HuH-7 (cell line): ENCODE results near the gene MRPL23.

Experiments
- DNase-seq: peaks from one replicate; pipeline ENCODE4 v3.0.0; 2011; ENCODE audit warnings: low spot score

Gene MRPL23

GRCh38 chr11:1958367-1958766 is 11.2 kb downstream of the MRPL23 start:
- no peak for DNase-seq

GRCh38 chr11:1959786-1960185 is 12.7 kb downstream of the MRPL23 start:
- DNase-seq: no peak

- DNase-seq: no peak
Observed at GRCh38 chr11:1963864-1964263, 16.7 kb downstream of the MRPL23 start.

GRCh38 chr11:1964348-1964747 is 17.2 kb downstream of the MRPL23 start:
- DNase-seq: no peak

GRCh38 chr11:1964955-1965354 is 17.8 kb downstream of the MRPL23 start:
- no peak for DNase-seq

- DNase-seq: no peak
Observed at GRCh38 chr11:1966531-1966930, 19.4 kb downstream of the MRPL23 start.

GRCh38 chr11:1967641-1968225 is 20.6 kb downstream of the MRPL23 start:
- no peak for DNase-seq

GRCh38 chr11:1968454-1969002 is 21.4 kb downstream of the MRPL23 start:
- DNase-seq: no peak

GRCh38 chr11:1969035-1969434 is 21.9 kb downstream of the MRPL23 start:
- DNase-seq: no peak

- DNase-seq: no peak
Observed at GRCh38 chr11:1969776-1970175, 22.6 kb downstream of the MRPL23 start.

GRCh38 chr11:1970956-1971355 is 23.8 kb downstream of the MRPL23 start:
- DNase-seq: no peak

GRCh38 chr11:1975185-1975584 is 28.1 kb downstream of the MRPL23 start:
- no peak for DNase-seq

- no peak for DNase-seq
Observed at GRCh38 chr11:1978720-1979473, 31.8 kb downstream of the MRPL23 start.

GRCh38 chr11:1979607-1980006 is 32.5 kb downstream of the MRPL23 start:
- no peak for DNase-seq

GRCh38 chr11:1982873-1983600 is 35.9 kb downstream of the MRPL23 start:
- no peak for DNase-seq

- no peak for DNase-seq
Observed at GRCh38 chr11:1983601-1983961, 36.4 kb downstream of the MRPL23 start.

- no peak for DNase-seq
Observed at GRCh38 chr11:1987024-1987423, 39.9 kb downstream of the MRPL23 start.

- DNase-seq: no peak
Observed at GRCh38 chr11:1988174-1988573, 41.0 kb downstream of the MRPL23 start.

GRCh38 chr11:1988667-1989317 is 41.7 kb downstream of the MRPL23 start:
- DNase-seq: no peak

- DNase-seq: no peak
Observed at GRCh38 chr11:1989953-1990352, 42.8 kb downstream of the MRPL23 start.

- no peak for DNase-seq
Observed at GRCh38 chr11:1990872-1991578, 43.9 kb downstream of the MRPL23 start.

- DNase-seq: no peak
Observed at GRCh38 chr11:1992111-1992510, 45.0 kb downstream of the MRPL23 start.
